Measurements from ENCODE around the gene UROC1. TPM values are rescaled to one million over a fixed set of nuclear protein-coding genes. Genes with fewer than 3 reads are reported as not detected.

Gene UROC1
- total and polyA plus RNA-seq, 9 of the 15 experiments (the other 6 are each of a cell fraction or from before 2014, with no cell fraction given): not detected

GRCh38 chr3:126447456-126448106 lies 70.0 kb downstream of the UROC1 start:
- WGBS (ENCODE audit: insufficient coverage, low coverage, missing lambda C conversion rate): 75% methylated on average over 6 of the region's 12 CpGs

More at GRCh38 chr3:126447456-126448106, 70.0 kb downstream of the UROC1 start:
- no peaks in the 10 kb centered on the region for H3K4me1 ChIP-seq (replicated peaks in 1 of 2; ENCODE audit: control insufficient read depth in 2 of 2, insufficient read depth in 2 of 2, low read length in 2 of 2)
- TF ChIP-seq, protein P1, sequence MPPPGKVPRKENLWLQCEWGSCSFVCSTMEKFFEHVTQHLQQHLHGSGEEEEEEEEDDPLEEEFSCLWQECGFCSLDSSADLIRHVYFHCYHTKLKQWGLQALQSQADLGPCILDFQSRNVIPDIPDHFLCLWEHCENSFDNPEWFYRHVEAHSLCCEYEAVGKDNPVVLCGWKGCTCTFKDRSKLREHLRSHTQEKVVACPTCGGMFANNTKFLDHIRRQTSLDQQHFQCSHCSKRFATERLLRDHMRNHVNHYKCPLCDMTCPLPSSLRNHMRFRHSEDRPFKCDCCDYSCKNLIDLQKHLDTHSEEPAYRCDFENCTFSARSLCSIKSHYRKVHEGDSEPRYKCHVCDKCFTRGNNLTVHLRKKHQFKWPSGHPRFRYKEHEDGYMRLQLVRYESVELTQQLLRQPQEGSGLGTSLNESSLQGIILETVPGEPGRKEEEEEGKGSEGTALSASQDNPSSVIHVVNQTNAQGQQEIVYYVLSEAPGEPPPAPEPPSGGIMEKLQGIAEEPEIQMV (tag; conservative IDR thresholded peaks at IDR 0.05; ENCODE audit: low read depth): no peak
- TF ChIP-seq MTA1 (IDR thresholded peaks at IDR 0.05; ENCODE audit: borderline replicate concordance): no peak
- TF ChIP-seq TBP (optimal IDR thresholded peaks at IDR 0.05; ENCODE audit: low read depth, low read length): no peak
- TF ChIP-seq FOXA1 (IDR thresholded peaks at IDR 0.05; ENCODE audit: borderline replicate concordance): no peak
- no peak for TF ChIP-seq ZKSCAN3 (CRISPR knock-in tag; IDR thresholded peaks at IDR 0.05)
- TF ChIP-seq HDAC2 (IDR thresholded peaks at IDR 0.05): no peak
- TF ChIP-seq CREBBP (IDR thresholded peaks at IDR 0.05; ENCODE audit: low read depth, low read length): no peak
- TF ChIP-seq GATAD2A (IDR thresholded peaks at IDR 0.05): no peak
- no TSS peak for BruUV-seq (replicated peaks)
- DNase-seq (ENCODE audit: extremely low read depth in 1 of 4, low spot score in 3 of 4) (no peak), FAIRE-seq (no peak), ATAC-seq (no peak)
- H3K27me3 ChIP-seq (ENCODE audit: control insufficient read depth in 2 of 2, insufficient read depth in 2 of 2, low read length in 2 of 2): no peaks in the 10 kb centered on the region; a peak in 1 of 5 replicates
- no peak overlapping the region for H3K9ac ChIP-seq (ENCODE audit: insufficient read depth in 1 of 2, low read depth in 2 of 2, low read length in 2 of 2)
- intact Hi-C loops (cut with micrococcal nuclease) (no loop called here), in situ Hi-C loops (cut with MboI) (no loop called here)
- H3K9me1 ChIP-seq (ENCODE audit: control insufficient read depth, insufficient read depth, low read length): no peaks in the 10 kb centered on the region
- no peak overlapping the region for H2AFZ ChIP-seq (ENCODE audit: low read depth, low read length)
- POLR2A ChIA-PET: interaction anchor here (1.7 kb wide), 1 partner anchor 25 kb away, joined by 8 read pairs; no protein-coding TSS in a partner anchor
- peaks cover 30% of the 10 kb centered on the region; the same call in 2 of the 3 replicates for H3K36me3 ChIP-seq (ENCODE audit: control insufficient read depth, insufficient read depth, low read length)
- H3K27ac ChIP-seq (ENCODE audit: extremely low read depth, low read depth, low read length): no peak overlapping the region
- H3K4me2 ChIP-seq (ENCODE audit: insufficient read depth, low read length): no peak overlapping the region
- no peaks in the 10 kb centered on the region for H4K20me1 ChIP-seq (replicated peaks; ENCODE audit: control insufficient read depth, insufficient read depth, low read length)
- CTCF ChIA-PET (ENCODE audit: low intra/inter-chr PET ratio): no interaction called here
- H3K79me2 ChIP-seq (ENCODE audit: control insufficient read depth, insufficient read depth, low read length): no peaks in the 10 kb centered on the region
- no peak overlapping the region for H3K4me3 ChIP-seq
- H3K9me3 ChIP-seq (replicated peaks; ENCODE audit: control insufficient read depth, insufficient read depth, low read depth, low read length): no peaks in the 10 kb centered on the region
